GM19238 (cell line): Measurements from ENCODE around the gene KIF13A.
"Not testable (repeated sequence)": the region's sequence is repeated elsewhere in the genome, so short reads cannot be mapped to it uniquely, and the experiment has no call there.

Experiments used
- DNase-seq: peaks from one replicate; pipeline ENCODE4 v3.0.0; 2011; ENCODE audit warnings: low spot score; ENCODE audit not compliant: insufficient read length

Gene KIF13A

DNA sequence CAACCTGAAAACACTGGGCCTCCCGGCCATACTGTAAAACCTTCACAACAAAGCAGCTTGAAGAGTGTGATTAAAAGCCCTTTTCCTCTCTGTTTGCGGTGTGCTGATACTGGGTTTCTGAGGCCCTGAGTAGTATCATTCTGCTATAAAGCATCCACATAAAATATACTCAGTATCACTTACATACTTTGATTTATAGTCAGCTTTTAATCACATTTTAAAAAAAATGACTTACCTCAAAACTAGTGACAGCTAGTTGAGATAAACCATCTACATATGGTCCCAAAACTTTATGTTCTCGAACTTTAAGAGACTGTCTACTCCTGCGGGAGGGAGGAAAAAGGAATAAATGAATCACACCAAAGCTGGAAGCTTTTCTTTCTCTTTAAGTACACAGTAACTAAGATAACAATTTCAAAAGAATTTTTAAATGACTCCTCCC, 135.7 kb downstream of the KIF13A start:
- no peak for DNase-seq

DNA sequence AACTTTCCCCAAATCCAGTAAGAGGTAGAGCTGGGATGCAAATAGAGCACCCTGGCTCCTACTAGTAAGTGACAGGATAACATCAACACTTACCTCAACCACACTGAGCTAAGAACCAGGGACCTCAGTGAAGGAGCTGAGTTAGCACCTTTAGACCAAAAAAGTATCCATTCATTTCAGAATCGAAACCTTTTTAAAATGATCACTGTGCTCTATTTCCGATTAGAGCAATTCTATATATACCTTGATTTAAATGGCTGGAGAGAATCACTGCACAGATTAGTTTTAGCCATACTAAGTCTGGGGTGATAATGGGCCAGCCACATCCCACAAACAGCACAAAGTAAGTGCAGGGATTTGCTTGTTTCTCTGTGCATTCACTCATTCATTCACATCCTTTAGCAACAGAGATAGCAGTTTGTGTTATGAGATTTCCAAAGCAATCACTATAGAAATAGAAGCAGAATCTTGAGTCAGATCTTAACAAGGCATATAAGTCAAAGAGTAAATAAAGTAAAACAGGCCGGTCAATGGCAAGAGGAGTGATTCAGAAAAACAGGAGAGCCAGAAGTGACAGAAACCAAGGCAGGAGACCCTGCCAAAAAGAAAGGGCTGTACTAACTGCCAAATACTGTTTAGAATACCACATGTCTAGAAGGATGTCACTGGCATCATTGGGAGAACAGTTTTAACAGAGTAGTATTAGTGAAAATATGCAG, 136.3 kb downstream of the KIF13A start:
- no peak for DNase-seq

- DNase-seq: no peak
Measured at GRCh38 chr6:17850281-17850680, 137.2 kb downstream of the KIF13A start.

GRCh38 chr6:17847203-17847760, 140.2 kb downstream of the KIF13A start:
- no peak for DNase-seq

DNA sequence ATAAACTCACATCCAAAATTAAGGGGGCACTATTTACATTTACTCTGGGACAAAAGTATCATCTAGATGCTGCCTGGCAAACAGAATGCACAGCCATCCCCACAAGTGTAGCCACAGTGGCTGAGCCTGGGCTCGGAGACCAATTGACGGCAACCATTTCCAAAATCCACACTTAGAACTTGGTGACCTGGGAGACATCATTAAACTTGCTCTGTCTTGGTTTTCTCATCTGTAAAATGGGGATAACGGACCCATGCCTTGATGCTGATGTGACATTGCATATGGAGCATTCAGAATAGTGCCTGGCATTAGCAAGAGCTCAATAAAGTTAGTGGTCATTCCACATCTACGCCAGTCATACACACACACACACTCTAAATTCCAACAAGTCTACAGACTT, 140.7 kb downstream of the KIF13A start:
- no peak for DNase-seq

DNA sequence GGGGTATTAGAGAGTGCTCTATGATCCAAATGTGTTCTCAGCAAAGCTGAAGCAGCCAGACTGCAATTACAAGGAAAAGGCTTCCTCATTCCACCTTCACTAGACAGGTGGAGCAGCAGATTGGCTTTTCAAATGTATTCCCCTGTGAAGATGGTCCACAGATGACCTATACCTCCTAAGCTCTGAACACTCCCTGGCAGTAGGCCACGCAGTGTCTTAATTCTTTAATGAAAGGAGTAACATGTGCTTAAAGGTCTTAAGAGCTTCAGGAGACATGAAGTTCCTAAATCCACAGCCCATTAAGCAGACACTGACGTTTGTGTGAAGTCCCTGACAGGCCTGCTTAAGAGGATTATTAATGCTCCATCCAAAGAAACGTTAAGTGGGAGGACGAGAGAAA, 141.8 kb downstream of the KIF13A start:
- DNase-seq: no peak

DNA sequence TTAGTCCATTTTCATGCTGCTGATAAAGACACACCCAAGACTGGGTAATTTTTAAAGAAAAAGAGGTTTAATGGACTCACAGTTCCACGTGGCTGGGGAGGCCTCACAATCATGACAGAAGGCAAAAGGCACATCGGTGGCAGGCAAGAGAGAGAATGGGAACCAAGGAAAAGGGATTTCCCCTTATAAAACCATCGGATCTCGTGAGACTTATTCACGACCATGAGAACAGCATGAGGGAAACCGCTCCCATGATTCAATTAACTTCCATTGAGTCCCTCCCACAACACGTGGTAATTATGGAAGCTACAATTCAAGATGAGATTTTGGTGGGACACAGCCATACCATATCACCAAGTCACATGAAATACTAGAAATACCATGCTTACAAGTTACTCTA, 142.5 kb downstream of the KIF13A start:
- DNase-seq: not testable (repeated sequence)

- DNase-seq: no peak
Measured at GRCh38 chr6:17842934-17843821, 144.3 kb downstream of the KIF13A start.

DNA sequence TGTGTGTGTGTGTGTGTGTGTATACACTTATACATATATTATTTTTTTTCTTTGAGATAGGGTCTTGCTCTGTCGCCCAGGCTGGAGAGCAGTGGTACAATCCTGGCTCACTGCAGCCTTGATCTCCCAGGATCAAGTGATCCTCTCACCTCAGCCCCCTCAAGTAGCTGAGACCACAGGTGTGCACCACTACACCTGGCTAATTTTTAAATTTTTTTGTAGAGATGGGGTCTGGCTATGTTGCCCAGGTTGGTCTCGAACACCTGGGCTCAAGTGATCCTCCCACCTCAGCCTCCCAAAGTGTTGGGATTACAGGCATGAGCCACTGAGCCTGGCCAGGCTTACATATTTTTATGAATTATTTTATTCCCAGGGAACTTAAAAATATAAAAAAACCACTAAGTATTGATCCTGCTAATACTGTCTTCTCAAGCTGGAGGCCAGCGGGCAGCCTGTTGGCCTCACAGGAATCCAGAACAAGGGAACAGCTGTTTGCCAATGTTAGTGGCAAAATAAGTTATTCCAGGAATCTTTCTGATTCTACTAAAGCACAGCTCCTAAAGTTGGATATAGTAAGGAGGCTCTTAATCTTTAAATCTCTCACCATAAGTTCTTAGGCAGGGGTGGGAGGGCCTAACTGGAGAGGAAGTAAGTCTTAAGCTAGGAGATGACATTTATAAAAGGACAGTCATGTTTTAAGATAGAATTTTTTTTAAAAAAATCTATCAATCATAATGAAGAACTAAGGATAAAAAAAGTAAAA, 145.2 kb downstream of the KIF13A start:
- DNase-seq: no peak

DNA sequence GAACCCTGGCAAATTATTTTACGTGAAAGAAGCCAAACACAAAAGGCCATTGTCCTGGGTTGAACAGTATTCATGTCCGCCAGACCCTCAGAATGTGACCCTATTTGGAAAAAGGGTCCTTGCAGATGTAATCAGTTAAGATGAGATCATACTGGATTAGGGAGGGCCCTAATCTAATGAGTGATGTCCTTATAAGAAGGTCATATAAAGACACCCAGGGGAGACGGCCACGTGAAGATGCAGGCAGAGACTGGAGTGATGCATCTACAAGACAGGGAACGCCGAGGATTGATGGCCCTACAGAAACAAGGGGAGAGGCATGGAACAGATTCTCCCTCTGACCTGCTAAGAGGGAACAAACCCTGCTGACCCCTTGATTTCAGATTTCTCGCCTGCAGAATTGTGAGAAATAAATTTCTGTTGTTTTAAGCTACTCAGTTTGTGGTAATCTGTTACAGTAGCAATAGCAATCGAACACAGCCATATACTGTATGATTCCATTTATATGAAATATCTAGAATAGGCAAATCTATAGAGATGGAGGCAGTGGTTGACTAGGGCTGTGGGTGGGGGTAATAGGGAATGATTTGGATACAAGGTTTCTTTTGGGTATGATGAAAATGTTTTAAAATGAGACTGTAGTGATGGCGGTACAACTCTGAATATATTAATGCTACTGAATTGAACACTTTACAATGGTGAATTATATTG, 147.8 kb downstream of the KIF13A start:
- DNase-seq: no peak

- no peak for DNase-seq
Measured at GRCh38 chr6:17836293-17836692, 151.1 kb downstream of the KIF13A start.

DNA sequence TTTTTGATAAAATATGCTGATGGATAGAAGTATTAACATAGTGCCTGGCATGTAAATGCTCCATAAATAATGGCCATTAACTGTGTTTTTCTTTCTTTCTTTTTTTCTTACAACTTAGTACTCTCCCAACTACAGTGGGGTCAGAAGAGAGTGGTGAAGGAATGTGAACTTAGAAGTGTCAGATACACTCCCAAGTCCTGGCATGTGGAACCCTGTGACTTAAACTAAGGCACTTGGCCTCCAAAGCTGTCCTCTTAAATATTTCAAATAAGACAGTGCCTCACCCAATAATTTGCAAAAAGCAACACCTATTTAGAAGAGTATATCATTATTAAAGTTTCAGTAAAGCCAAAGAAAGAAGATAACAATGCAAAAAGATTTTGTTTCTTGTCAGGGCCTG, 151.7 kb downstream of the KIF13A start:
- no peak for DNase-seq

DNA sequence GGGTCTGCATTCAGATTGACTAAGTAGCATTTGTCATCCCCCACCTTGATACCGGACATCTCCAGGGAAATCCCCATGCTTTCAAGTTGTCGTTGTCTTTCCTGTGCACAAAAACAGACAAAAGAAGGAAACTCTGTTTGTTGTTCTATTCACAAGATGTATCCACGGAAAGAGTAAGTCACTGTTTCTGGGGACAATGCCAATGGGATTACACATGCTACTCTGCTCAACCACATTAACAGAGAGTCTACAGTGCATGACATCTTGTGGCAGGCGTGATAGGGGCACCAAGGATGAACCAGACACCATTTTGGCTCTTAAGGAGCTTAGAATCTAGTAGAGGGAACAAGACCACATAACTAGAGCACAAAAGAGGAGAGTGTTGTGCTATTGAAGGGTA, 156.3 kb downstream of the KIF13A start:
- no peak for DNase-seq

GRCh38 chr6:17829905-17830304, 157.5 kb downstream of the KIF13A start:
- no peak for DNase-seq

GRCh38 chr6:17828149-17828548, 159.3 kb downstream of the KIF13A start:
- DNase-seq: no peak

DNA sequence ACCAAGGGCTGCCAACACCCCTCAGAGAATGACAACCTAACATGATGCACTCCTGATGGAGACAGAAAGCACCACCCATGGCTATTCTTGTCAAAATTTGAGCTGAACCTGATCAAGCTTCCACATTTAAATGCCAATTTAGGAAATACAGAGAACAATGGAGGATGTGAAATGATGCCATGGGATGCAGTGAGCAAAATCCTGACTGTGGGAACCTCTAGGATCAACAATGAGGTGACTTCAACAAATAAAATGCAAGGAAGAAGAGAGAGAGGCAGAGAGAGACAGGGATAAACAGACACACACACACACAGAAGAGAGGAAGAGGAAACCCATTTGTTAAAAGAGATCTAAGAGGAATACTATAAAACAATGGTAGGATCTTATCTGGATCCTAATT, 161.1 kb downstream of the KIF13A start:
- DNase-seq: no peak

DNA sequence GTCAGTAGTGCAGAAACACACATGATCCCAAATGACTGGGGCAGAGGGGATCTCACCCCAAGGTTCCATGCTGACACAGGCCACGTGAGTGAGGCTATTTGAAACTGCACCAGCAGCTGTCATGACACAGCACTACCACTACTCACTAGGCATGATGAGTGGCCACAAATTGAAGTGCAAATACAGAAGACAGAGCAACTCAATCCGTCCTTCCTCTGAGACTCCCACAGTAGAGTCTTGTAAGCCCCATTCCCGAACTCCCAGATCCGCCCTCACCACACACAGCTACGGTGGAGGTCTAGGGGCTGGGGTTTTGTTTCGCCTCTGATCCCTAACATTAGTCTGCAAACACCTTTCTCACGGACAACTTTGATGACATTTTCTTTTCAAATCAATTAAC, 167.4 kb downstream of the KIF13A start:
- no peak for DNase-seq

DNA sequence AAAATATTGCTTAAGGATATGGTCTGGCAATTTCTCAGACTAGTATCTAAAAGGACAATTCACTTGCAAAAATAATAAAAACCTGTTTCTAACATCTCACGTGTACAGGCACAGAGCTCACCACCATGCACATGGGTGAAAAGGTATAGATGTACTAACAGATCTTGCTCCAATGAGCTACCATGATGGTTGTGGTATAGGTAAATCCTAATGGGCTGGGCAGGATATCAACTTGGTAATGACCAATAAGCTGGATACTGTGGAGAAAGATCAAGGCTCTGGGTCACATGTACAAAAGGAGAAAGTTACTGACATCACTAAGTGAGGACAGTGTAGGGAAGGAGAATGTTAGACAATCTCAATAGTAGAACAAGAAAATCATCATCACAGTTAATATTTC, 169.7 kb downstream of the KIF13A start:
- no peak for DNase-seq

GRCh38 chr6:17816921-17817611, 170.4 kb downstream of the KIF13A start:
- DNase-seq: no peak

GRCh38 chr6:17813542-17813941, 173.9 kb downstream of the KIF13A start:
- DNase-seq: no peak
